Stimulated activated CD8-positive, alpha-beta memory T cell treated with anti-CD3 and anti-CD28 coated beads, Interleukin-4, amount 100 ng/mL, for 1 hour (primary cell): ENCODE results near the gene ANK3.

Source experiments
- DNase-seq, 2 donors: peaks; one replicate each; pipeline ENCODE4 v3.0.0-alpha.2; 2020; ENCODE audit warnings: low read depth in 2 of 2, low spot score in 1 of 2

Gene ANK3

DNA sequence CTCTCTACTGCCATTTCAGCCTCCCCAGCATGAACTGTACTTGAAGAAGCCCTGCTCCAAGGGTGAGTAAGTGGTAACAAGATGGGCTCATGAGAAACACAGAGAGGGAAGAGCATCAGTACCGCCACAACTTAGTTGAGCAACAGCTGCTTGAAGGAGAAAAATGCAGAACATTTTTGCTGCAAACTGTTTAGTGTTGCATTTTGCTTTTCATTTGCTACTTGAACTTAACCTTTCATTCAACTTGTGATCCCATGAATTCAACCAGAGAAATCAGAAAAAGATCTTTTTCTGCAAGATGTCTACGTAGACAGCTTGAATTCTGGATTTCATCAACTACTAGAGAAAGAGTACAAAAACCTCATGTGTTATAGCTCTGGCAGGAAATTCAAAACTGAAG lies 40.7 kb downstream of the ANK3 start:
- no peak for DNase-seq

DNA sequence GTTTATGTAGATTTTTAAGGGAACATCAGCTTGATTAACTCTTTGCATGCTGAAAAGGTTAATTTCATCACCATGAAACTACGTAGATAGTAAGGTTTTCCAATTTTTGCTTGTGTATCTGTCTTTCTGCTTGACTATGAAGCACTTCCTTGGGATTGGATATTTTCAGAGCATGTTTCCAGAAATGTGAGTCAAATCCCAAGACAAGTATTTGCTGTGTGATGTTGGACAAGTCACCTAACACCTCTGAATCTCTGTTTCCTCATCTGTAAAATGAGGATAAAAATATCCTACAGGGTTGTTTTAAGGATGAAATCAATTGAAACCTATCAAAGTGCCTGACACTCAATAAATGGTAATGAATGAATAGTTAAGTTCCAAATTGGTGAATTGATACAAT lies 42.4 kb downstream of the ANK3 start:
- no peak for DNase-seq

DNA sequence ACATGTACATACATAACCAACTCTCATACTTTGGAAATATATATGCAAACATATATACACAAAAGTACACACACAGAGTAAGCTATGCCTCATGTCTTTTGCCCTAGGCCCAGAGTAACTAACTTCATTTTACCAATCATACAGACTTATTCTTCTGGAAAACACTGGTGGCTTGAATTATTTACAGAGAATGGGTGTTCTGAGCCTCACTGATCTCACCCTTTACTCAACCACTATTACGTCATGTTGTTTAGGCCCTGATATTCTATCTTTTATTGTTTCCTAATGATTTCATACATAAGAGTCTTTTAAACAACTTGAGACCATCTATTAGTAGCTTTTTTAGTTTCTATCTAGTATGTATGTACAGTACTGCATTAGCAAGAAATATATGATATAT lies 43.0 kb downstream of the ANK3 start:
- DNase-seq: no peak

DNA sequence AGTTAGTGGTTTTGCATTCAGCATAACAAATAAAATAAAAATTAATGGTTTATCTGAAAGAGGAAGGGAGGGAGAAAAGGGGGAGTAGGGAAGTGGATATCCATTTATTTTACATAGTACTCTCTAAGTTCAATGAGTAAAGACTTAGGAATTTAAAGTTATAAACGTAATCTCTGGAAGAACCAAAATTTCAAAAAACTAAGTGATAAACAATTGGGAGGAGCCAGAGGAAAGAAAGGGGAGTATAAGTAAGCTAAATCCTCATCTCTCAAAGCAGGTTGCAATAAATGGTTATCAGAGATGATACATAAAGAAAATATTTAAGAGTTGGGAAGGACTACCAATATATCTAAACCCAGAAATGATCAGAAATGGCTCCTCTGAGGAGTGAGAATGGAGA lies 46.4 kb downstream of the ANK3 start:
- DNase-seq: no peak

DNA sequence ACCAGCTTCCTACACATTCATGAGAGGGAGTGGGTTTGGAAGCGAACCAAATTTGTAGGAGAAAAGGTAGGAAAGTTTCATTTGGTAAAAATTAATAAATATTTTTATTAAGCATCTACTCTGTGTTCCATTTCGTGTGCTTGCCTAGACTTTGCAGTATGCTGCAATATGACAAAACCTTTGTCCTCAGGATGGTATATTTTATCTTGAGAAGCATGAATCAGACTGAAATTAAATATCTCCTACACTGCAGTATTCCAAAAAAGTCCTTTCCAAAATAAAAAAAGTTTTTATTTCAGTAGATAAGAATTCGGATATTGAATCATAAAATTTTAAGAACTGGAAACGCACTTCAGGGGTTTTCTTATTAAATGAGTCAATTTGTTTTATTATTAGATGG lies 47.7 kb downstream of the ANK3 start:
- DNase-seq: no peak

DNA sequence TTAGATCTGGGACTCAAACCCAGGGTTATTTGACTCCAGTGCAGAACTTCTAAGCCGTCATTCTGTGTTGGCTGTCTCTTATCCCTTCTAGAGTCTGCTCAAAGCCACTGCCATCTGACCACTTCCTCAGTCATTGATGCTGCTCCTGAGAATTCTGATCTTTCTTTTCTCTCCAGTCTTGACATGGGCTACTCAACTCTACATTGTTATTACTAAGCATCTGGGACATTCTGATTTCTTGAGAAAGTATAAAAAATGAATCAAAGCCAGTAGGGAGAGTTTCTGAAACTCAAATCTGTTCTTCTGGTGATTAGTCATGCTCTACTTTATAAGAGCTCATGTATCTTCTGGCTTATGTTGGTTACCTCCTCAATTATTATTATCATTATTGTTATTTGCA lies 48.7 kb downstream of the ANK3 start:
- DNase-seq: no peak

DNA sequence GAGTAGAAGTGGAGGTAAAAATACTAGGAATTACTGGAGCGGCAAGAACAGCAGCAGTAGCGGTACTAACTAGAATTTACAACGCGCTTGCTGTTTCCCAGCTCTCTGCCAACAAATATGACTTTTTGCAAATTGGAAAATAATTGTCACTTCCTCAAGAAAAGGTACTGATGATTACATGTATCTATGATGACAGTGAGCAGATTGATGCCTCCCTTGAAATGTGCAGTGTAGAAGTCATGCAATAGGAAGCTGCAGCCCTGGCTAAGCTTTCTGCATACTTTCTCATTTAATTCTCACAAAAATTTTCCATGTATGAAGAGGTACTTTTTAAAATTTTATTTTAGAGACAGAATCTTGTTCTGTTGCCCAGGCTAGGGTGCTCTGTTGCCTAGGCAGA lies 49.9 kb downstream of the ANK3 start:
- DNase-seq: no peak

DNA sequence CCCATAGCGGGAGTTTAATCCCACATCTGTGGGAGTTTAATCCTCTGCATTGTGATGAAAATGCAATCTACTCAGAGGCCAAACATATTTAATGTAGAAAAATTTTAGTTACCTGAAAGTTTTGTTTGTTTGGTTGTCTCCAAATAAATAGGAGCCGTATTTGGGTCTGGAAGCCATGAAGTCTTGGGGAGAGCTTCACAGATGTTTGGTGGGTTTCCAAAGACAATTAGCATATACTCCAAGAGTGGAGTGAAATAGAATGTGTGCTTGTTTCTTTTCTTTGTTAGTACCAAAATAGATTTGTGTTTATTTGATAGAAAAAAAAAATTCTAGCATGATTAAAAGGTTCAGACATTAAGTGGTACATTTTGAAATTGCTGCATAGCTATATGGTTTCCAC lies 50.9 kb downstream of the ANK3 start:
- DNase-seq: no peak

DNA sequence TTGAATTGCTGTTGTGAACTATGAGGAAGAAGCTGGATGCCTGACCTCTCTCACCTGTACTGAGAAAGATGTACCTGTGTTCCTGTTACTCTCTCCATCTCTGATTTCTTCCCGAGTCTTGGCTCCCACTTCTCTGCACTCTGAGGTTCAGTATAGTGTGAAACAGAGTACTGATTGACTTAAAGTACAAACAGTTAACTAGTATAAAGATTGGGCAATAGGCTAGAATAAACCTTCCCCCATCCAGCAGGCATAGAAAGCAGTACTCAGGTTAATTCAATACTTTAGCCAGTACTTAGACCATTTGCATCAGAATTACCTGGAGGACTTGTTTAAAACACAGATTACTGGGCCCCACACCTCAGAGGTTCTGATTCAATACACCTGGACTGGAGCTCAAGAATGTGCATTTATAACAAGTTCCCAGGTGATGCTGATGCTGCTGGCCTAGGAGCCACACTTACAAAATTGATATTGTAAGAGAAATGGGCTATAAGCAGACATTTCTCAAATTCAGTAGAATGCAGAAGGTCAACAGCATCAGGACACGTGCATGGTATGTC lies 51.6 kb downstream of the ANK3 start:
- DNase-seq: no peak

DNA sequence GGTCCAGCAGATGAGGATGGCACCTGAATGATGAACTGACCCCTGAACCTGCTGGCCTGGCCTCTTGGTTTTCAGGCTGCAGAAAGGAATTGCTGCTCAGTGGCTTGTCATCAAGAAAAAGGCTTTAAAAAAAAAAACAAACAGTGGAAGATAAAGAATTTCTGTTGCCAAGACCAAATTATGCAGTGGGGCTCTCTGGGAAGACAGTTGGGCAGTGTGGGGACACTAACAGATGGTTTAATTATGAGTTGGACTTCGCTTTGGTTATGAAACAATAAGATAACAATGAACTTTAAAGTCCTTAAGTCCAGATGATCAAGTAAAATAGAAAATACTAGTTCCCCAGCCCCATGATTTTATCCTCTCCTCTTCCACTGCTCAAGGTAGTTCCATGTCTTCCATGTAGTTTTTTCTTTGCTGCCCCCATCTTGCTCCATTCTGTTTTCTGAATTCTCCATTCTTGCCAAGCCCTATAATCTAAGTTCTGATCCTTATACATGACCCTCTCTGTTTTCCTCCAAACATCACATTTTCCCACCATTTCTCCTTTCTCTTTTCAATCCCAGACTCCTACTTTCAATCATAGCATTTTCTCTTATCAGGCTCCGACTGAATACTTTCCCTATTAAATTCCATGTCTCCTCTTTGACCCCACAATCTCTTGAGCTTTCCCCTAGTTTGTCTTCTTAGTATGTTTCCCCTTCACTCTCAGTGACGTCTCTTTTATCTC lies 52.6 kb downstream of the ANK3 start:
- DNase-seq: no peak

DNA sequence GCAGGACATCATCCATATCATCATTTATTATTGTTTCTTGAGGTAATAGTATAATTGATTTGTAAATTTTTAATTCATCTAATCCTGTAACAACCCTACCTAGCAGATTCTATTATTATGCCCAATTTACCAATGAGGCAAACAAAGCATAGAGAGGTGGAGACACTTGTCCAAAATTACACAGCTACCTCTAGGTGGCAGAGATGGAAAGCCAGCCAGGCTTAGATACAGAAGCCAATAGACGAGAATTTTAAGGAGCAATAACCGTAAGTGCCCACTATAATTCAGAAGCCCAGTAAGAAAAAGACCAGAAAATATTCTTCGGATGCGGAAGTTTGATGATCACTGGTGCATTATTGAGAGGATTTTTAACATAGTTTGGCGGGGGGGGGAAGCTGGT lies 54.0 kb downstream of the ANK3 start:
- DNase-seq: no peak

DNA sequence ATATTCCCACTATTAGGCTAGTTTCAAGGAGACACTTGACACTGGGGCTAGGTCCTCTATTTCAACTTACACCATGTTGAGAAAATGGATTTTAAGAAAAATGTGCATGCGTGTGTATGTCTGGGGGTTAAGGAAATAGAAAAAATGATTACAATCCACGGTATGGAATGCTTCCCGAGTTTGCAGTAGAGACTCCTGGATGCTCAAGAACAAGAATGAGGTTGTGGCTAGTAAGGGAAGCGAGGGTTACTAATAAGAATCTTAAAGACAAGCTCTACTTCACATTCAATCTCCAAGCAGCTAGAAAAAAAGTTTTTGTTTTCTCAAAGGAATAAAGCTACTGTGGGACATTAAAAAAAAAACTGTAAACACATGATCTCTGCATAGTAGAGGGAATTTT lies 54.7 kb downstream of the ANK3 start:
- no peak for DNase-seq

DNA sequence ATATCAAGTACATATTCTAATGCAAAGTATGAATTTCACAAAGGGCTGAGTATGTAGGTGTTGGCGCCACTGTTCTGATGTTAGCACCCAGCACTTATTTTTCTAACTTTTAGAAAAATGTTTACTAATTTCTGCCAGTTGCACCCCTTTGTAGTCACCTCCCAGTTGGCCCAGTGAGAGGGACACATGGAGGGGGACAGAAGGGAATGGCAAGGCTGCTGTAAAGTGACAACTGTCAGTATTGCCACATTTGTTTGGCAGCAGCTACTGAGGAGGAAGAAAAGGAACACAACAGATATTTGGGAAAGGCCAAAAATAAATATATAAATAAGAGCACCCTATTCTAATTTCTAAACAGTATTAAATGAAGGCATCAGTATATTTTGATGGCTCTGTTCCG lies 57.3 kb downstream of the ANK3 start:
- DNase-seq: no peak

DNA sequence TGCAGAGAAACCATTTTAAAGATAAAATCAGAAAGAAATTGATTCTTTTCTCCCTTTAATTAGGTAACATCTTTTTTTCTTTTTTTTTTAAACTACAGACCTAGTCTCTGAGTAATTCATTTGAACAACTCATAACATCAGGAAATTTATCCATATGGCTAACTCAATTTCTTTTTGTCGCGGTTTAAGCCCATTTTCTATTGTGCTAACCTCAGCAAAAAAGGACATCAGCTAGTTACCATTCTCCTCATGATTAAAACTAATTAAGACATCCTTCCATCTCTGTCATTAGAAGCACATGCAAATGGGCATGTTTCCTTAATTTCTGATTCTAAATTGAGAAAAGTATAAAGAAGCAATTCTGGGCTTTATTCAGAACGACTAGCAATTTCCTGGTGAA lies 57.8 kb downstream of the ANK3 start:
- no peak for DNase-seq

DNA sequence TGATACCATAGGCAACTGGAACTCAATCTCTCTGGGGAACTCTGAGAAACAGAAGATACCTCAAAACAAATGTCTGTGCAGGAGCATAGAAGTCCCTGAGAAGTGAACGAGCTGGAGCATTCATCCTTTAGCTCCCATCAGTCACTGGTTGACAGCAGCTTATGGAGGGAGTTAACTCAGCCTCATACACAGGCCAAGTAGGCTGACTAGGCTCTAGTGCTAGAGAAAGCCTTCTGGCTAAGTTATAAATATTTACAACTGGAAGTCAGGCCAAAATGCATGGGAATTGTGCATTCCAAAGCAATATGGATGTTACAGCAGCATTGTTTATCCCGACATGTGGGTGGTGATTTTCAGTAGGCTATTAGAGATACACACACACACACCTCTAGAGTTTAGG lies 66.5 kb downstream of the ANK3 start:
- DNase-seq: no peak

DNA sequence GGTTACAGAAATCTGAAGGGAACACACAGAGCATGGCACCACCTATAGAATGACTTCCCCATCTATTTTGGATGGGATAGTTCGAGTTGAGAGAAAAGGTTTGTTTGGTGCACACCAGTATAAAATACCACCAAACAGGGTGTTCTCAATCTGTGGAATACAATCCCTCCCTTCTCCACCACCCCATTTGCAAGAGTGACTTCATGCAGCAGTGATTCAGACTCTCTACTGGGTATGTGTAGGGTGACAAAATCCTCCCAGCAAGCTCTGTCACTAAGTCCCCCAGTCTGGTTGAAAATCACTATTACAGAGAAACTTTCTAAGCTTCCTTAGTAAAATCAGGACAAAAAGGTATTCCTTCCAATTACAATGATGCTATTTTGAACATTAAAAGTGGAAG lies 69.0 kb downstream of the ANK3 start:
- DNase-seq: no peak

DNA sequence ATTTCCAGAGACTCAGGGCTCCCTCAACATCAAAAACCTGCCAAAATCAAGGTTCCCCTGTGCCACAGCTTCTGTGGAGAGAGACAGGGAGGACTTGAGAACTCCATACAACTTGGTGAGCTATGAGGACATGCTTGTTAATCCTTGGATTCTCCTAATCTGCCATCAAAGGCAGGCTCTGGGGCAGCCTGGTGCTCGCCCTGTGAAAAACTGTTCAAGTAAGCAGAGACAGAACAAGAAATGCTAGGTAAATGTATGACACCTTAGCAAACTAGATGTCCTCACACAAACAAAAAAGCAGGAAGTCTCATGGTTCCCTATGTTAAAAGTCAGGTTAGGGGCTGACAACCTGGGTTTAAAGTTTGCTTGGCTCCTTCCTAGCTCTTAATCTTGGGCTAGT lies 73.6 kb downstream of the ANK3 start:
- no peak for DNase-seq

DNA sequence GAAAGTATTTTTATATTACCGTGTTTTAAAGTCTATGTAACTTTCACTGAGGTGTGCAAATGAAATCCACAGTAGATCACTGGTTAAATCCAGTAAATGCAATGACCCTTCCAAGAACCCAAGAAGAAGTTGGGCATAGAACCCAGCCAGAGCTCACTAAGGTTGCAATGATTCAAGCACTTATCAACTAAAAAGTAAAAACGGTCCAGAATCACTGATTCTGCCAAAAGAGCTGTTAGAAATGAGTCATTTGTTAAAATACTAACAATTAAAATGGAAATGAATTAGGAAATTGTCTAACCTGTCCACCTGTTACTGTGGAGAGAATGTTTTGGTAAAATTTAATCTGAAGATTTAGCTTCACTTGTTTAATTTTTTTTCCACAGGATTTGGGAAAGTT lies 74.4 kb downstream of the ANK3 start:
- no peak for DNase-seq

DNA sequence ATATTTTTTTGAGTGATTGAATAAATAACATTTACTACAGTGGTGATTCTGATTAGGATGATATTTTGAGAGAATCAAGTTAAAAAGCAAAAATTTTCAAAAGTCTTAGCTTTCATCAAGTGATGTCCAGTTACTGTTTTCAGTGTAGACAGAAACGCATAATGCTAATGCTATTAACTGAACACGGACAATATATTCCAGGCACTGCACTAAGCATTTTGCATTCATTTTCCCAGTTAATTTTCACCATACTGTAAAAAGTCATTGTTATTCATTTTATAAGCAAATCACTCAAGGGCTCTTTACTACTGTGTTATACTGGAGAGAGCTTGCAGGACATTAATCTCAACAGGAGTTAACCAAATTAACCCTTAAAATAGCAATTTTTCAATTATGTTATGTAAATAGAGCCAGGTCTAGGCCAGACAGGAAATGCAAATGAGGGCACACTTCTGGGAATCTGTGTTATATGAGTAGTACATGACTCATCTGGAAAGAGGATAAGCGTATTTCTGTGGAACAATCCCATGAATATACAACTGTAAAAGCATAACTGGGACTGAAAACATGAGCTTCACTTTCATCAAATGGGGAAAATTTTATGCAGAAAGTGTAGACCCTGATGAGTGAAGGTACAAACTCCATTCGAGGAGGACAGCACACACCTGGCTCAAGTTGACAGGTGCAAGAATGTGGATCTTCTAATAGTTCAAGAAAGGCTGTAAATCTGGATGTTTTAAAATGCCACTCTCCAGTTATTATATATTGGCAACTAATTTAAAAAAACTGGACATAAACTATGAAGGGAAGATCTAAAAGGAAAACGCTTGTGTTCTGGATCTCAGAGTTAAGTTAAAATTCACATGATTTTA lies 75.4 kb downstream of the ANK3 start:
- no peak for DNase-seq

DNA sequence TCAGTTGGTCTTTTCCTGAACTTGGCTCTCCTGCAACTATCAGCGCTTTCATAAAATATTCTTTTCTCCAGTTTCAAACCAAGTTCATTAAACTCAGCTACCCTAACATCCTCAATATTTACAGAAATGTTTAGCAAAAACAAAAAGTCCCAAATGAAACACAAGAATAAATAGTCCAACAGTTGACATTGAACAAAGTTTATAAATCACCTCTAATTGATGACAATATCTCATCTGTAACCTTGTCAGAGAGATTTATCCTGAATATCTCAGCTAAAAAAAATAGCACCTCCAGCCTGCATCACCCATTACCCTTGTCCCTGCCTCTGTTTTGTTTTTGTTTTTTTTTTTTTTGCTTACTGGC lies 76.1 kb downstream of the ANK3 start:
- no peak for DNase-seq

DNA sequence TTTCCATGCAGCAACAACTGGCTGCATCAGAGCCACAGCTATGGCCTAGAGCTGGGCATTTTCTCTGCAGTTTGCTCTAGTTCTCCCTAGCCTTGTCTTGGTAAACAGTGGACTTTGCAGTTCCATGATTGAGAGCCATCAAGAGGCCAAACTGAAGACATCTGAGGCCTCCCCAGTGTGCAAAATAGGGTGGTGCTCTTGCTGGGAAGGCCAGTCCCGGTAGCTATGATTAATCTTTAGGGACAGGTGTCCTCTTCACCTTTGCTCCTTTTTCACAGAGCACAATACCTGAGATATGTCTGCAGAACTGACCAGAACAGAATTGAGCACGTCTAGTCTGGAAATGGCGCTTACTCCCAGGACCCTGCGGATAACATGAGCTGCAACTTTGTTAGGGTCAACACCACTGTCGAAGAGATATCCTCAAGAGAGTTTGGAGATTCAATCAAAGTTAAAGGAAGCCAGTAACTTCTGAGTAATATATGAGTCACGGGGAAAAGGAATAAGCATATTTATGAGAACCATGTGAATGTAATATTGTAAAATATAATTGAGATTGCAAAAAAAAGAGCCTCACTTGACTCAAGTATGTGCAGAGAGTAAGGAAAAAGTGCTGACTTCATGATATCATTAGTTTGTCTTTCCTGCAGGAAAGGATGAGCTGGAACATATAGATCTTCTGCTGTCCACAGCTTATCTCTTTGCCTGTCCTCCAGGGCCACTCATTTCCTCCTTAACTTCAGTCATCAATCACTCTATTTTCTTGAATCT lies 76.7 kb downstream of the ANK3 start:
- no peak for DNase-seq

DNA sequence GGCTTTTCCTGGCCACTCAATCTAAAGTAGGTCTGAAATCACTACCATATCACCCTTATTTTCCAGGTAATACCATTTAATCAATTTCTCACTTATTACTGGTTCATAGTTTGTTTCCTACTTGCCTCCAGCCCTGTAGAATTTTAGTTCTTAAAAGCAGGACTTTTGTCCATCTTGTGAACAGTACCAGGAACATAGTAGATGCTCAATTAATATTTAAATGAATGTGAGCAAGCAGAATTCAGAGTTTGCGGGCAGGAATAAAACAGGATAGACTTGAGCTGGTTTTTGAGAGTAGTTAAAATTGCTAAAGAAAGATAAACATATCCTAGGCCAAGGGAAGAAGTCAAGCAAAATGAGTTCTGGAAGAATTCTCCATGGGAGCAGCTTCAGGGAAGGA lies 77.9 kb downstream of the ANK3 start:
- no peak for DNase-seq
